ENCODE results near the gene TIMP2.

GRCh38 chr17:78951967-78952551, 26.9 kb upstream of the TIMP2 start:
- TF ChIP-seq CTCF (conservative IDR thresholded peaks at IDR 0.05; ENCODE audit: low read length), result no peak
- no peak for TF ChIP-seq EZH2phosphoT487 (IDR thresholded peaks at IDR 0.05; ENCODE audit: borderline replicate concordance, low read depth, low read length)

All from OCI-LY7 (cell line).